ENCODE measurements around the gene LRRC23. TPM values are rescaled to one million over a fixed set of nuclear protein-coding genes. Genes with fewer than 3 reads are reported as not detected.

The LRRC23 gene
- total and polyA plus RNA-seq, 2 of the 13 experiments (the other 11 are each of a cell fraction or from before 2014, with no cell fraction given), result 6.0 to 7.8 TPM

DNA sequence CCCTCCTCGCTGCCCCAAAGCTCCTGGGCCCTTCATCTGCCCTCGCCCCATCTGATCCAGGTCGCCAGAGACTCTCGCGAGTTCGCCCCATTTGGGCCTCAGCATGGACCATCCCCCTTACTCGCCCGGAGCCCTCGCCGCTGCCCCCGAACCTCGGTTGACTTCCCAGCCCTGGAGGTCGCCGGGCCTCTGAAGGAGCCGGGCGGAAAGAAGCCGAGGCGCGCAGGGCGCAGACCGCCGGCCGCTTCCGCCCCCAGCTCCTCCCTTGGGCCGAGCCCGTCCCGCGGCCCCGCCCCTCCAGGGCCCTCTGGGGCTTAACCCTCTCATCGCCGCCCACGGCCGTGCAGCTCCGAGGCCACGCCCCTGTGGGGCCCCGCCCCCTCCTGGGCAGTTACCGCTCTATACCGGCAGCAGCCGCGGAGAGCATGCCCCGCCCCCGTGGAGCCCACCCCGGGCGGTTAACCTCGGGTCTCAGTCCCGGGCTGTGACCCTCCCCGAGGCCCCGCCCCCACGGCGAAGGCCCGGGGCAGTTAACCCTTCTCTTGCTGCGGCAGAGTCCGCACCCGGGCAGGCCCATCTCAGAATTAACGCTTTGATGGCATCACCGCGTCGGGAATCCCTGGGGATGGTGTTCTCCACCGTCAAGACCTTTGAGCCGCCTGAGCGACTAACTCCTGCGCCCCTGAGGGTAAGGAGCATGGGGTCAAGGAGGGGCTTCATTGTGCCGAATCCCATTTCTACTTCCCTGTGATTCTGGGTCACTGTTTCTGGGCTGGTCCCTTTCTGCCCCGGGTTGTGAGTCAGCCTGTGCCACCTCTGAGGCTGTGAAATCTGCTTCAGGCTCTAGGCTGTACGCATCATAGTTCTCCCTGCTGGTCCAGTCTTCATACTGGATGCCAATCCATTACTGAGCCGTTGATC lies 31.3 kb upstream of the LRRC23 start, which contains the start of gene SPSB2 (continued):
- TF ChIP-seq, protein P1, sequence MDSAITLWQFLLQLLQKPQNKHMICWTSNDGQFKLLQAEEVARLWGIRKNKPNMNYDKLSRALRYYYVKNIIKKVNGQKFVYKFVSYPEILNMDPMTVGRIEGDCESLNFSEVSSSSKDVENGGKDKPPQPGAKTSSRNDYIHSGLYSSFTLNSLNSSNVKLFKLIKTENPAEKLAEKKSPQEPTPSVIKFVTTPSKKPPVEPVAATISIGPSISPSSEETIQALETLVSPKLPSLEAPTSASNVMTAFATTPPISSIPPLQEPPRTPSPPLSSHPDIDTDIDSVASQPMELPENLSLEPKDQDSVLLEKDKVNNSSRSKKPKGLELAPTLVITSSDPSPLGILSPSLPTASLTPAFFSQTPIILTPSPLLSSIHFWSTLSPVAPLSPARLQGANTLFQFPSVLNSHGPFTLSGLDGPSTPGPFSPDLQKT (CRISPR knock-in tag; IDR thresholded peaks at IDR 0.05; ENCODE audit: borderline replicate concordance), result no peak
- TF ChIP-seq ZNF276 (CRISPR knock-in tag; IDR thresholded peaks at IDR 0.05; ENCODE audit: low read depth) (no peak), BRF2 (CRISPR knock-in tag; IDR thresholded peaks at IDR 0.05) (0 out of 2 replicates have a peak, but pooled peaks have one; percentile 18), U2AF2 (IDR thresholded peaks at IDR 0.05; ENCODE audit: low read depth, low read length) (no peak), KLF6 (CRISPR knock-in tag; IDR thresholded peaks at IDR 0.05) (no peak), ZNF296 (CRISPR knock-in tag; conservative IDR thresholded peaks at IDR 0.05) (no peak), ZNF343 (CRISPR knock-in tag; IDR thresholded peaks at IDR 0.05) (no peak), HHEX (CRISPR knock-in tag; IDR thresholded peaks at IDR 0.05) (no peak), FOXP1 (IDR thresholded peaks at IDR 0.05) (no peak), FOXP1 (CRISPR knock-in tag; IDR thresholded peaks at IDR 0.05) (no peak), ZNF18 (CRISPR knock-in tag; IDR thresholded peaks at IDR 0.05; ENCODE audit: insufficient replicate concordance) (no peak), KLF12 (CRISPR knock-in tag; IDR thresholded peaks at IDR 0.05; ENCODE audit: borderline replicate concordance) (no peak; the same call in 1 of the 2 replicates)
- TF ChIP-seq, protein P2, sequence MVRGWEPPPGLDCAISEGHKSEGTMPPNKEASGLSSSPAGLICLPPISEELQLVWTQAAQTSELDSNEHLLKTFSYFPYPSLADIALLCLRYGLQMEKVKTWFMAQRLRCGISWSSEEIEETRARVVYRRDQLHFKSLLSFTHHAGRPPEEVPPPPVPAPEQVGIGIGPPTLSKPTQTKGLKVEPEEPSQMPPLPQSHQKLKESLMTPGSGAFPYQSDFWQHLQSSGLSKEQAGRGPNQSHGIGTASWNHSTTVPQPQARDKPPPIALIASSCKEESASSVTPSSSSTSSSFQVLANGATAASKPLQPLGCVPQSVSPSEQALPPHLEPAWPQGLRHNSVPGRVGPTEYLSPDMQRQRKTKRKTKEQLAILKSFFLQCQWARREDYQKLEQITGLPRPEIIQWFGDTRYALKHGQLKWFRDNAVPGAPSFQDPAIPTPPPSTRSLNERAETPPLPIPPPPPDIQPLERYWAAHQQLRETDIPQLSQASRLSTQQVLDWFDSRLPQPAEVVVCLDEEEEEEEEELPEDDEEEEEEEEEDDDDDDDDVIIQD (CRISPR knock-in tag; IDR thresholded peaks at IDR 0.05; ENCODE audit: low read depth), result peak; percentile 64; the same call in 1 of the 2 replicates
- TF ChIP-seq, protein P3, sequence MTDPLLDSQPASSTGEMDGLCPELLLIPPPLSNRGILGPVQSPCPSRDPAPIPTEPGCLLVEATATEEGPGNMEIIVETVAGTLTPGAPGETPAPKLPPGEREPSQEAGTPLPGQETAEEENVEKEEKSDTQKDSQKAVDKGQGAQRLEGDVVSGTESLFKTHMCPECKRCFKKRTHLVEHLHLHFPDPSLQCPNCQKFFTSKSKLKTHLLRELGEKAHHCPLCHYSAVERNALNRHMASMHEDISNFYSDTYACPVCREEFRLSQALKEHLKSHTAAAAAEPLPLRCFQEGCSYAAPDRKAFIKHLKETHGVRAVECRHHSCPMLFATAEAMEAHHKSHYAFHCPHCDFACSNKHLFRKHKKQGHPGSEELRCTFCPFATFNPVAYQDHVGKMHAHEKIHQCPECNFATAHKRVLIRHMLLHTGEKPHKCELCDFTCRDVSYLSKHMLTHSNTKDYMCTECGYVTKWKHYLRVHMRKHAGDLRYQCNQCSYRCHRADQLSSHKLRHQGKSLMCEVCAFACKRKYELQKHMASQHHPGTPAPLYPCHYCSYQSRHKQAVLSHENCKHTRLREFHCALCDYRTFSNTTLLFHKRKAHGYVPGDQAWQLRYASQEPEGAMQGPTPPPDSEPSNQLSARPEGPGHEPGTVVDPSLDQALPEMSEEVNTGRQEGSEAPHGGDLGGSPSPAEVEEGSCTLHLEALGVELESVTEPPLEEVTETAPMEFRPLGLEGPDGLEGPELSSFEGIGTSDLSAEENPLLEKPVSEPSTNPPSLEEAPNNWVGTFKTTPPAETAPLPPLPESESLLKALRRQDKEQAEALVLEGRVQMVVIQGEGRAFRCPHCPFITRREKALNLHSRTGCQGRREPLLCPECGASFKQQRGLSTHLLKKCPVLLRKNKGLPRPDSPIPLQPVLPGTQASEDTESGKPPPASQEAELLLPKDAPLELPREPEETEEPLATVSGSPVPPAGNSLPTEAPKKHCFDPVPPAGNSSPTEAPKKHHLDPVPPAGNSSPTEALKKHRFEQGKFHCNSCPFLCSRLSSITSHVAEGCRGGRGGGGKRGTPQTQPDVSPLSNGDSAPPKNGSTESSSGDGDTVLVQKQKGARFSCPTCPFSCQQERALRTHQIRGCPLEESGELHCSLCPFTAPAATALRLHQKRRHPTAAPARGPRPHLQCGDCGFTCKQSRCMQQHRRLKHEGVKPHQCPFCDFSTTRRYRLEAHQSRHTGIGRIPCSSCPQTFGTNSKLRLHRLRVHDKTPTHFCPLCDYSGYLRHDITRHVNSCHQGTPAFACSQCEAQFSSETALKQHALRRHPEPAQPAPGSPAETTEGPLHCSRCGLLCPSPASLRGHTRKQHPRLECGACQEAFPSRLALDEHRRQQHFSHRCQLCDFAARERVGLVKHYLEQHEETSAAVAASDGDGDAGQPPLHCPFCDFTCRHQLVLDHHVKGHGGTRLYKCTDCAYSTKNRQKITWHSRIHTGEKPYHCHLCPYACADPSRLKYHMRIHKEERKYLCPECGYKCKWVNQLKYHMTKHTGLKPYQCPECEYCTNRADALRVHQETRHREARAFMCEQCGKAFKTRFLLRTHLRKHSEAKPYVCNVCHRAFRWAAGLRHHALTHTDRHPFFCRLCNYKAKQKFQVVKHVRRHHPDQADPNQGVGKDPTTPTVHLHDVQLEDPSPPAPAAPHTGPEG (CRISPR knock-in tag; IDR thresholded peaks at IDR 0.05), result no peak
